Erythroblast (primary cell): ENCODE data around the gene LINS1.

ENCODE experiments used
- GATA1 ChIP-seq: IDR thresholded peaks from 2 replicates; pipeline ENCODE4 v1.6.1; 2011; ENCODE audit warnings: low read depth, mild to moderate bottlenecking, control low read depth, low read length, moderate library complexity
- POLR2A ChIP-seq: IDR thresholded peaks from 2 replicates; pipeline ENCODE4 v1.6.1; 2011; ENCODE audit warnings: mild to moderate bottlenecking, low read length

DNA sequence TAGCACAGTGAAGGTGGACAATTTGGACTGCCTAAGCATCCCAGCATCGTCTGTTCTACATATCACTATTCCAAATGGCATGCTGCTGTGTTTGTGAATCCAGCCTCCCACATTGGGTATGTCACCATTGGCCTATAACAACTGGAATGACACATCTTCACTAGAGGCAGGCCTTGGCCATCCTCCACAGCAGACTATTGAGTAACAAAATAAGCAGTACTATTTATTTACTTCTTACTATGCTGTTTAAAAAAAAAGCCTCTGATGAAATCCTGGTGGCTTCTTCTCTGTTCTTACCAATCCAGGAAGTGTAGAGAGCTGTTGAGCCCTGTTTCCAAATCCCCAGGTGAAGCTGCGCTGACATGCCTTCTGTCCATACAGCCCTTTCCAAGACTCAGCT is 42.7 kb downstream of the LINS1 start:
- TF ChIP-seq POLR2A (no peak), GATA1 (no peak)
